Transverse colon (tissue), 4 donors: ENCODE measurements around the gene PEX14.

Experiments used
- CTCF ChIP-seq, 5 experiments: fragments of 200-600 bp in 3 of 5; fragments of 450-650 bp in 2 of 5; sonication (generic) in 3 of 5; IDR thresholded peaks; 1 replicate in 2 of 5; 2 replicates in 3 of 5; pipeline ENCODE4 v1.5.1; 2016 to 2017; ENCODE audit warnings: antibody characterized with exemption in 5 of 5, inconsistent platforms in 3 of 5, mild to moderate bottlenecking in 2 of 5, moderate library complexity in 1 of 5
- EP300 ChIP-seq: sonication (generic); formaldehyde crosslinking; IDR thresholded peaks from one replicate; pipeline ENCODE4 v1.6.1; 2017; ENCODE audit warnings: antibody characterized with exemption, low read depth
- POLR2A ChIP-seq: fragments of 450-650 bp; IDR thresholded peaks from one replicate; pipeline ENCODE4 v1.6.1; 2016; ENCODE audit warnings: antibody characterized with exemption, mild to moderate bottlenecking, moderate library complexity
- POLR2AphosphoS5 ChIP-seq, 3 donors: sonication (generic); formaldehyde crosslinking; IDR thresholded peaks; one replicate each; pipeline ENCODE4 v1.6.1; 2016; ENCODE audit warnings: antibody characterized with exemption in 3 of 3

- TF ChIP-seq POLR2AphosphoS5 (IDR thresholded peaks at IDR 0.05) (no peak), EP300 (no peak), POLR2A (no peak), CTCF (IDR thresholded peaks at IDR 0.05) (no peak)
Measured at GRCh38 chr1:10662090-10662688, 187.4 kb downstream of the PEX14 start.
